Heart left ventricle (tissue), 16 donors: ENCODE data around the gene KIT. TPM values are rescaled to one million over a fixed set of nuclear protein-coding genes. Genes with fewer than 3 reads are reported as not detected.
A peak's percentile ranks its signal among the peaks of the same experiment; 100 is the strongest.

Source experiments
- ATAC-seq, 4 donors: fragments of 200-7000 bp; cut with Tn5 transposase; one replicate each; pipeline ENCODE4 v1.9.1; 2020 to 2022; ENCODE audit warnings: moderate library complexity in 4 of 4, mild to moderate bottlenecking in 3 of 4, moderate number of reproducible peaks in 1 of 4
- DNase-seq, 5 donors: peaks; one replicate each; pipeline ENCODE4 v3.0.0-alpha.2; 2020
- H3K27ac ChIP-seq, 12 donors: fragments of 200-600 bp; sonication (generic) in 4 of 12; one replicate each; pipeline versions ENCODE4 v1.5.0 to v1.8.0; 2016 to 2022; ENCODE audit warnings: mild to moderate bottlenecking in 2 of 12
- H3K27me3 ChIP-seq, 9 donors: fragments of 200-600 bp; sonication (generic) in 2 of 9; one replicate each; pipeline versions ENCODE4 v1.5.1 to v1.8.0; 2016 to 2022; ENCODE audit warnings: mild to moderate bottlenecking in 3 of 9
- H3K36me3 ChIP-seq, 9 donors: fragments of 200-600 bp; sonication (generic) in 2 of 9; one replicate each; pipeline versions ENCODE4 v1.5.0 to v1.8.0; 2018 to 2022; ENCODE audit warnings: mild to moderate bottlenecking in 2 of 9
- H3K4me1 ChIP-seq, 12 donors: fragments of 200-600 bp; sonication (generic) in 4 of 12; one replicate each; pipeline versions ENCODE4 v1.5.0 to v1.8.0; 2016 to 2022; ENCODE audit warnings: mild to moderate bottlenecking in 3 of 12
- H3K4me3 ChIP-seq, 12 donors: fragments of 200-600 bp; sonication (generic) in 4 of 12; one replicate each; pipeline versions ENCODE4 v1.5.0 to v1.8.0; 2017 to 2022; ENCODE audit warnings: mild to moderate bottlenecking in 9 of 12, moderate library complexity in 4 of 12
- H3K9me3 ChIP-seq, 12 donors: fragments of 200-600 bp; sonication (generic) in 4 of 12; one replicate each; pipeline versions ENCODE4 v1.5.0 to v1.8.0; 2016 to 2022; ENCODE audit warnings: mild to moderate bottlenecking in 1 of 12
- CTCF ChIP-seq, 12 donors: fragments of 200-600 bp; sonication (generic) in 4 of 12; IDR thresholded peaks; one replicate each; pipeline versions ENCODE4 v1.5.0 to v1.8.0; 2018 to 2022; ENCODE audit warnings: antibody characterized with exemption in 12 of 12, mild to moderate bottlenecking in 5 of 12
- POLR2A ChIP-seq, 2 donors: fragments of 450-650 bp; IDR thresholded peaks; one replicate each; pipeline ENCODE4 v1.6.1; 2017; ENCODE audit warnings: antibody characterized with exemption in 2 of 2, mild to moderate bottlenecking in 2 of 2, moderate library complexity in 2 of 2
- WGBS, 4 donors: extraction: QIAGEN DNeasy Blood & Tissue Kit in 2 of 4; methylation state at CpG; one replicate each; pipeline versions ENCODE4 v1.1.5 to v1.1.7; 2013 to 2018; 5-methylcytosine and 5-hydroxymethylcytosine counted together
- intact Hi-C, 10 donors: fragments of 100-400 bp; cut with DNase I; formaldehyde crosslinking; loops; one replicate each; pipeline versions ENCODE4 v1.11.1 to v1.14.2; 2022
- polyA plus RNA-seq, 2 donors: library from polyadenylated mRNA; stranded (reverse); fragments of 200-250 nt; gene quantifications; one replicate each; pipeline ENCODE4 v1.2.3, GENCODE V29; 2013
- total RNA-seq, 9 donors: library from RNA; depleted of rRNA in 2 of 9; stranded (reverse); fragments of >200 nt in 2 of 9; fragmentation: NEBNext Ultra II Directional in 3 of 9; extraction: Animal tissue kit (Norgen Biotek cat#: 25700) in 3 of 9; gene quantifications; one replicate each; pipeline versions ENCODE4 v1.1.0 to v1.2.4, GENCODE V29; 2016 to 2023
- donor health status: ischemic (EF 13 %, LVEDD 7.1; RV severe dilation, severe dysfunction).
- donor health status: healthy with polysubstance abuse.
- donor health status: DM: no; HTN: yes; CAD: no.
- donor health status: DM: no; HTN: no; CAD: no.
- donor health status: ischemic (EF 25% LVEDD 6.9; RV normal size, moderate dysfunction).
- donor health status: ischemic (EF 25% LVEDD 5.7; RV mildly dilated, moderate dysfunction).
- donor health status: healthy.
- donor health status: DM: yes; HTN: yes; CAD: no.
- donor health status: ischemic (EF 35%, LVEDD 5.7; RV mildly dilated, moderate dysfunction).
- donor health status: nonischemic (EF 11% LVEDD 7.7; RV severe dilation, severe dysfunction).
- donor health status: DM: yes; HTN: yes; CAD: no.
- donor health status: PGD.
- donor health status: ischemic (EF 29% LVEDD 5.4; RV normal size, mild dysfunction).
- donor health status: nonischemic (EF 23%, LVEDD 6.1; RV moderate dilation, normal function).

KIT gene
- total and polyA plus RNA-seq, 11 donors, result 0.08 to 4.7 (median 1.7) TPM

- no peak for ATAC-seq
- Histone ChIP-seq H3K36me3 (no peaks in the 10 kb centered on the region), H3K4me3 (no peak overlapping the region), H3K27ac (no peak overlapping the region), H3K4me1 (no peaks in the 10 kb centered on the region), H3K9me3 (no peaks in the 10 kb centered on the region), H3K27me3 (no peaks in the 10 kb centered on the region)
- TF ChIP-seq POLR2A (IDR thresholded peaks at IDR 0.05) (no peak), CTCF (IDR thresholded peaks at IDR 0.05) (no peak)
- intact Hi-C loops, result loop anchor here in 2 of 10 donors (10.0 kb wide), 2 partner anchors 106 to 354 kb away; no protein-coding TSS in a partner anchor
- DNase-seq, result no peak
These were observed 21.1 kb downstream of the KIT start for GRCh38 chr4:54678826-54679225.

GRCh38 chr4:54679813-54680212 is 22.1 kb downstream of the KIT start:
- intact Hi-C loops, result loop anchor here in 3 of 10 donors (5.0 to 10.0 kb wide), 6 partner anchors 105 to 355 kb away; no protein-coding TSS in a partner anchor
- H3K27ac ChIP-seq, result no peak overlapping the region
- no peak for TF ChIP-seq CTCF (IDR thresholded peaks at IDR 0.05)
- no peak for TF ChIP-seq POLR2A (IDR thresholded peaks at IDR 0.05)
- H3K4me3 ChIP-seq, result no peak overlapping the region
- H3K36me3 ChIP-seq, result no peaks in the 10 kb centered on the region
- H3K27me3 ChIP-seq, result no peaks in the 10 kb centered on the region
- 89 to 95% (median 92%) methylated on average over 1 of the region's 1 CpG for WGBS, 4 donors
- ATAC-seq (no peak), DNase-seq (no peak)
- no peaks in the 10 kb centered on the region for H3K4me1 ChIP-seq
- no peaks in the 10 kb centered on the region for H3K9me3 ChIP-seq

GRCh38 chr4:54683616-54684346 is 26.0 kb downstream of the KIT start:
- Histone ChIP-seq H3K4me1 (no peaks in the 10 kb centered on the region), H3K36me3 (no peaks in the 10 kb centered on the region), H3K27me3 (no peaks in the 10 kb centered on the region), H3K4me3 (no peak overlapping the region), H3K27ac (no peak overlapping the region), H3K9me3 (no peaks in the 10 kb centered on the region)
- intact Hi-C loops, result loop anchor here in 3 of 10 donors (5.0 to 10.0 kb wide), 4 partner anchors 111 to 261 kb away; no protein-coding TSS in a partner anchor
- DNase-seq, result peak in 1 of 5 donors; percentile 25
- 83 to 91% (median 87%) methylated on average over 8 of the region's 8 CpGs for WGBS, 4 donors
- TF ChIP-seq CTCF (IDR thresholded peaks at IDR 0.05) (peak in 9 of 12 donors; percentile 11 to 45 (median 38)), POLR2A (IDR thresholded peaks at IDR 0.05) (no peak)
- ATAC-seq, result no peak

GRCh38 chr4:54685810-54686209 is 28.1 kb downstream of the KIT start:
- Histone ChIP-seq H3K27ac (no peak overlapping the region), H3K9me3 (no peaks in the 10 kb centered on the region), H3K27me3 (no peaks in the 10 kb centered on the region), H3K4me1 (no peaks in the 10 kb centered on the region), H3K36me3 (no peaks in the 10 kb centered on the region), H3K4me3 (no peak overlapping the region)
- DNase-seq (no peak), ATAC-seq (no peak)
- intact Hi-C loops, result loop anchor here in 2 of 10 donors (10.0 kb wide), 3 partner anchors 109 to 259 kb away; no protein-coding TSS in a partner anchor
- WGBS, 4 donors, result 92 to 97% (median 96%) methylated on average over 1 of the region's 1 CpG
- no peak for TF ChIP-seq CTCF (IDR thresholded peaks at IDR 0.05)
- no peak for TF ChIP-seq POLR2A (IDR thresholded peaks at IDR 0.05)
